Fibroblast of skin of left biceps (primary cell): ENCODE measurements around the gene C2.
"Not testable (repeated sequence)": the region's sequence is repeated elsewhere in the genome, so short reads cannot be mapped to it uniquely, and the experiment has no call there.

Source experiments
- DNase-seq, 2 experiments: peaks; one replicate each; pipeline ENCODE4 v3.0.0-alpha.2; 2013; ENCODE audit warnings: low read depth in 2 of 2

C2 gene

DNA sequence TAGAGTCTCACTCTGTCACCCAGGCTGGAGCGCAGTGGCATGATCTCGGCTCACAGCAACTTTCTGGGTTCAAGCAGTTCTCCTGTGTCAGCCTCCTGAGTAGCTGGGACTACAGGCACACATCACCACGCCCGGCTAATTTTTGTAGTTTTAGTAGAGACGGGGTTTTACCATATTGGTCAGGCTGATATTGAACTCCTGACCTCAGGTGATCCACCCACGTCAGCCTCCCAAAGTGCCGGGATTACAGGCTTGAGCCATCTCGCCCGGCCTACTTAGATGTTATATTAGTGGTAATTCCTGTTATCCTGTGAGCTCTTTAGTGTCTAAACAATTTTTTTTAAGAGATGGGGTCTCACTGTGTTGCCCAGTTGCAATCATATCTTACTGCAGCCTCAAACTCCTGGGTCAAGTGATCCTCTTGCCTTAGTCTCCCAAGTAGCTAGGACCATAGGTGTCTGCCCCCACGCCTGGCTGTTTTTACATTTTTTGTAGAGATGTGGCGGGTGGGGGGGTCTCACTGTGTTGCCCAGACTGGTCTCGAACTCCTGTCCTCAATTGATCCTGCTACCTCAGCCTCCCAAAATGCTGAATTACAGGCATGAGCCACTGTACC, 50.4 kb downstream of the C2 start:
- no peak for DNase-seq

DNA sequence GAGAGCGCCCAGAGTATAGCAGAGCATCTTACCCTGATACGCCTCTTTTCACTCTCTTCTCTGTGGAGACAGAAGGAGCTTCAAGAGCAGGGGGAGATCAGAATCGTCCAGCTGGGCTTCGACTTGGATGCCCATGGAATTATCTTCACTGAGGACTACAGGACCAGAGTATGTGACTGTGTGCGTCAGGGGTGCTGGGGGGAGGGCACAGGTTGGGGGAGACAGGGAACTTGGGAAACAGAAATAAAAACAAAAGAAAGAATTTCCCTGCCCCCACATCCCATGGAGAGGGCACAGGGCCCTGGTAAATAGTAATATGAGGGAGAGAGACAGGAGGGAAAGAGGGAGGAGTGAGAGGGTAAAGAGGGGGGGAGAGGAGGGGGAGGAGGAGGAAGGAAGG, 51.3 kb downstream of the C2 start:
- no peak for DNase-seq

DNA sequence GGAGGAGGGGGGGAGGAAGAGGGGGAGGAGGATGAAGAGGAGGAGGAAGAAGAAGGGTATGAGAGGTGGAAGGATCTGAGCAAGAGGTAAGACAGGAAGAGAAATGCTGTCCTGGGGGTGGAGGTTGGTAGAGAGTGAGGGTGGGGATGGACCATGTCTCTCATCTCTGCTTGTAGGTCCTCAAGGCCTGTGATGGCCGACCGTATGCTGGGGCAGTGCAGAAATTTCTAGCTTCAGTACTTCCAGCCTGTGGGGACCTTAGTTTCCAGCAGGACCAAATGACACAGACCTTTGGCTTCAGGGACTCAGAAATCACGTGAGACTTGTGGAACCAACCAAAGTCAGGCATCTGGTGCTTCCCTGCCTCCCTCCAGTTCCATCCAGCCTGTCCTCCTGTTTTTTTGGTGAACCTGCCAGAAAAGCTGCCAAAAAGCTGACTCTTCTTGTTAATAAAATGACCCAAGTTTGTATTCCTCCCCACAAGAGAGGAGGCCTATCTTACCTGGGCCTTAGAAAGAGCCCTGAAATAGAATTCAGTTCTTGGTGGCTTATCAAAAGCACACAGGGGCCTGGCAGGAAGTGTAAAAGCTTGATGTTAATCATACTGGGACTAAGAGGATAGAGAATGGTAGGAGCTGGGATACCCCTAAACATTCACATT, 51.9 kb downstream of the C2 start:
- DNase-seq, result no peak

DNA sequence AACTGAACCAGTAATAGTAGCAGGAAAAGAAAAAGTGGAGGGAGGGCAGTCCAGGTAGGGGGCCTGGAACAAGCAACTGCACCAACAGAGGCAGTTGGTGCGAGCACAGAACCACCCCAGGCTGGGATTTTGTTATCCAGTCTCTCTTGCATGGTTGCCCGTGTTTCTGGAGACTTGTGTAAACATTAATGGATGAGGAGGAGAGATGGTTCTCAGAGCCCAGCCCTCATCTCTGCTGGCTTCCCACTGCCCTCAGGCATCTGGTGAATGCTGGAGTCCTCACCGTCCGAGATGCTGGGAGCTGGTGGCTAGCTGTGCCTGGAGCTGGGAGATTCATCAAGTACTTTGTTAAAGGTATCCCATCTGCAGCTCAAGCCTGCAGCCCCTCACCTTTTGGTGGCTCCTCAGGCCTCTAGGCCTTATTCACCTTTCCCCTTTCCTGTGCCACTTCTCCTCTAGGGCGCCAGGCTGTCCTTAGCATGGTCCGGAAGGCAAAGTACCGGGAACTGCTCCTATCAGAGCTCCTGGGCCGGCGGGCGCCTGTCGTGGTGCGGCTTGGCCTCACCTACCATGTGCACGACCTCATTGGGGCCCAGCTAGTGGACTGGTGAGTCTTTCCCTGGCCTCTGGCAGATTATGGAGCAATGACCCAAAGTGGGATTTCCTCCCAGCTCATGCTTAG, 52.8 kb downstream of the C2 start:
- not testable (repeated sequence) for DNase-seq

DNA sequence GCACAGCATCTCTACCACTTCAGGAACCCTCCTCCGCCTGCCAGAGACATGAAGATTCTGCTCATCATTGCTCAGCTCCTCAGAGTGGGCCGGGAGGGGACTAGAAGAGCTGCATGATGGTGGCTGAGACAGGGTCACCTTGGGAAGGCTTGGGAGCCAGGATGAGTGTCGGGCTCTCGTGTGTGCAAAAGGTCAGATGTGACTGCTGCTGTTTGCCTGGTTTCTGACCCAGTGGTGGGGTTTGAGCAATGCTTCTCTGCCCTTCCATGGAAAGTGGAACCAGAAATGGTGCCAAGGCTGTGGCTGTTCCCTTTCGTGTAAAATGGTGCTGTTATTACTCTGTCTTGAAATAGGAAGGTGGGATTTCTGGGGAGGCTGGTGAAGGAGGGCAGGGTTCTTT, 53.5 kb downstream of the C2 start:
- DNase-seq, result not testable (repeated sequence)

DNA sequence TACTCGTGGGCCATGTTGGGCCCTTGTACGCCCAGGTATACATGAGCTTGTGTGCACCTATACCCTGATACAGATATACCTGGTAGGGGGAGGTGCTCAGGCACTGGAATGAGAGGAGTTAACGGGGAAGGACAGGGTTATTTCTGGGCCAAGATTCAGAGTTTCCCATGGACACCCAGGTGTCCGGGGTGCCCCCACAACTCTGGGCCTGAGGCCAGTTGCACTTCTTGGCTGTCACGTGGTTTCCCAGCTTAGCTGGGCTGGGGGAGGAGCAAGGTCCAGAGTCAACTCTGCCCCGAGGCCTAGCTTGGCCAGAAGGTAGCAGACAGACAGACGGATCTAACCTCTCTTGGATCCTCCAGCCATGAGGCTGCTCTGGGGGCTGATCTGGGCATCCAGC, 54.2 kb downstream of the C2 start, which contains the start of gene C4A:
C4A (plus strand) TSS at position 314 of the 400 bp plus-strand sequence; CDS start at position 365, 51 bp downstream.
- not testable (repeated sequence) for DNase-seq

DNA sequence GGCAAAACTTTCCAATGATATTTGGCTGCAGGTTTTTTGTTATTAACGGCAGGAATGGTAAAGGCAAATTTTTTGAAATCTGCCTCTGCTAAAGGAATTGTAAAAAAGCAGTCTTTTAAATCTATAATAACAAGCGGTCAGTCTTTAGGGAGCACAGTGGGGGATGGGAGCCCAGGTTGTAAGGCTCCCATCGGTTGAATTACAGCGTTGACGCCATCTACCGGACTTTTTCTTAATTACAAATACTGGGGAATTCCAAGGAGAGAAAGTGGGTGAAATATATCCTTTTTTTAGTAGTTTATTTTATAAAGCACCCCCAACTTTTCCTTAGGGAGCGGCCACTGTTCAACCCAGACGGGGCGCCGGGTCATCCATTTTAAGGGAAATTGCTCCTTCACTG, 61.8 kb downstream of the C2 start:
- not testable (repeated sequence) for DNase-seq

DNA sequence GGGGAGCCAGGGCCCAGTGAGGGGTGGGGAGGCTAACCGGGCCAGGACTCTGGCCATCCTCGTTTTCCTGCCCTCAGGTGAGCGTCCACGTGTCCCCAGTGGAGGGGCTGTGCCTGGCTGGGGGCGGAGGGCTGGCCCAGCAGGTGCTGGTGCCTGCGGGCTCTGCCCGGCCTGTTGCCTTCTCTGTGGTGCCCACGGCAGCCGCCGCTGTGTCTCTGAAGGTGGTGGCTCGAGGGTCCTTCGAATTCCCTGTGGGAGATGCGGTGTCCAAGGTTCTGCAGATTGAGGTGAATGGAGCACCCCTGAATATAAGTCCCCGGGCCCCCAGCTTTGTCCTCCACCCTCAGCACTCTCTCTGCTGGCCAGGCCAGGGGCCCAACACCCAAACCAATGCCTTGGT, 66.9 kb downstream of the C2 start:
- not testable (repeated sequence) for DNase-seq
